Middle frontal gyrus (tissue), 1 donor: ENCODE data around the gene DCAF5.
"Not testable (repeated sequence)": the region's sequence is repeated elsewhere in the genome, so short reads cannot be mapped to it uniquely, and the experiment has no call there.

Experiments used
- DNase-seq: peaks from one replicate; pipeline ENCODE4 v3.0.0-alpha.2; 2015; ENCODE audit warnings: low spot score; ENCODE audit errors: extremely low spot score

Gene DCAF5

DNA sequence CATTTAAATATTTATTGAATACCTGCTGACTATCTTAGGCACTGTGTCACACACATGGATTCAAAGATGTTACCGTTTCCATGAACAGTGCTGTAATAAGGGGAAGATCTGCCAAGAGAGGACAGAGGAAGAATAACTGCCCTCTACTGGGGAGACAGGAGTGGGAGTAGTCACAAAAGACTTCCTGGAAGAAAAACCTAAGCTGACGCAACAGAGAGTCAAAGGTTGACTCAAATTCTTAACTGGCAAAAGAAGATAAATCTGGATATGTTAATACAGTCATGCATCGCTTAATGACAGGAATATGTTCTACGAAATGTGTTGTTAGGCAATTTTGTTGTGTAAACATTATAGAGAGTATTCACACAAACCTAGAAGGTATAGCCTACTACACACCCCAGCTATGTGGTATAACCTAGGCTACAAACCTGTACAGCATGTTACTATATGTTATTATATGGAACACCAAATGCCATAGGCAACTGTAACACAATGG lies 51.5 kb downstream of the DCAF5 start:
- DNase-seq = no peak

GRCh38 chr14:69097974-69098373 lies 54.9 kb downstream of the DCAF5 start:
- no peak for DNase-seq

DNA sequence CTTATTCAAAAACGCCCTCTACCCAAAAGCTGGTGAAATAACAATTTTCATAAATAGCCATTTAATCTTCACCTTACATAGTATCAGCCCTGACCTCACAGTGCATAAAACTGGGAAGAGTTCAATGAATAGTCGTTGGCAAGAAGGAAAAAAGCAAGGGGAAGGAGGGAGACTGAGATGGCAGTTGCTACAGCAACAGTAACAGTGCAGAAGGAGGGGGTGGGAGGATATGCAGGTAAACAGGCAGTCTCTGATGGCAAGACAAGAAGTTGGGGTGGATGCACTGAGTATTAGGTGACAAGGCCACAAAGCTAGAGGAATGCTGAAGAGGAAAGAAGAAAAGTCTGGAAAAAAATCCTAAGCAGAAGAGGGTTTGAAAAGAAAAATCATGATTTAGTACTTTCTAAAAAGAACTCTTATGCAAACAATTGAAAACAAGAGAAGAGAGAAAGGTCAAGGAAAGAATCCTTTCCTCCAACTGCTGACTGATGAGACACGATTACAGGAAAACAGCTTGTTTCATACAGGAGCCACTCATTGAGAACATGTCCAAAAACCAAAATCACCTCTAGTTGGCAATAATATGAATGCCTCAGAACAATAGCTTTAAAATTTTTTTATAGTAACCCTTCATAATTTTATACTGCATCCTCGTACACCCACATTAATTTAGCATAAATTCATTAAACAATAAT lies 56.0 kb downstream of the DCAF5 start:
- DNase-seq = no peak

GRCh38 chr14:69096246-69096645 lies 56.7 kb downstream of the DCAF5 start:
- no peak for DNase-seq

DNA sequence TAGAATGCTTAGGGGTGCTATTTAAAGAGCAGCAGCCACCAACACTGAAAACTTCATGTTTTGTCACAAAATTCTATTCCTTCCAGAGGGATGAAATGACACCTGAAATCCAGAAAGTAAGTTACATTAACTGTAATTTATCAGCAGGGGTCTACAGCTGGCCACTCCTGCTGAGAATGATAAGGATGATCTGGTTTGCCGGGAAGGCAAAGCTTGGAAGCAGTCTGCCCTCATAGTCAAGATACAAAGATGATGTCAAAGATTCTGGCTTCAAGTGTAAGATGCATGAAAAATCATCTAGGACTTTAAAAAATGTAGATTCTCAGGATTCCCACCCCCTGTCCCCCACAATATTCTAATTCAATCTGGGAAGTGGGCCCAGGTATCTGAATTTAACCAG lies 58.4 kb downstream of the DCAF5 start:
- DNase-seq = no peak

DNA sequence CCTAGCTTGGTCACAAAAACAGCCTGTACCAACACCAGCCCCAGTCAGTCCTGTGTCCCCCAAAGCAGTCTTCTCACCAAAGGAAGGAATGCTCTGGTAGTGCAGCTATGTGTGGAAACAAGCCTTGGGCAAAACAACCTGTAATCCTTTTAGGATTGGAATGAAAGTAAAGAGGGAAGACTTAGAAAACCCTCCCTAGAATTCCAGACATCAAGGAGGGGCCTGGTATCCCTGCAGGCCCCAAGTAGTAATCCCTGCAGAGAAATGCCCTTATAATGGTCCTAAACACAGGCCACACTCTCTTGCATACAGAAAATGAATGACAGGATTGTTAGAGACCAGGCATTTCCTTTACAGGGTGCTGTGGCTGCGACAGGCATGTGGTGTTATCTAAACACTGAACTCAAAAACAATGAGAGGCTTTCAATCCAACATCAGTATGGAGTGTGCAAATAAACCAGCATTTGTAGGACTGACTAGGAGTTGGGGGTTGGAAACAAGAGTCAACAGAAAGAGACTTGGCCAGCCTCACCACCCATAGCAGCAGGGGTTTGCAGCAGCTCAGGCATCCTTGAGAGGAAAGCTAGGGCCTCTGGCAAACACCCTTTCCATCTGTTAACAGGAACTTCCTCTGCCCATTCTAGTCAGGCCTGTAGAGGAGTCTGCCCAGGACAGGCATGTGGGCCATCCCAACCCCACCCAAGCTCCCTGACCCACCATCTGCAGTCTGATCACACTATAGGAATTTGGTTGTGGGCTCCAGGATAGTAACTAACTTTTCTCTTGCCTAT lies 59.1 kb downstream of the DCAF5 start:
- DNase-seq = peak; percentile 60

- DNase-seq = no peak
These were observed 60.0 kb downstream of the DCAF5 start for GRCh38 chr14:69092840-69093422.

DNA sequence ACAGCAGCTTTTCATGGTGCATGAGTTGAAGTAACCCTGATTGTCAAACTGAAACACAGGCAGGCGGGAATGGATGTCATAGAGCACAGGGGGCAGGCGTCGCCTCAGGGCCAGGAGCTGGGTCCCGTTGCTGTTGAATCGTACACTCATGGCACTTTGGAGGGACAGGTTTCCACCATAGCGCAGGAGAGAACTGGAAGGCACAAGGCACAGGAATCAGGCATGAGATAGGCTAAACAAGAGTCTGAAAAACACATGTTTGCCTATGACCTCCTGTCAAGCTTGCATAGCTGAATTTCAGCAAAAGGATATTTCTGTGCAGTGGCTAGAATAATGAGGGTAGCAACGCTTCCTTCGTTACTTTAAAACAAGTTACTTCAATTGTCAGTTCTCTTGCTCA lies 61.2 kb downstream of the DCAF5 start:
- DNase-seq = no peak

DNA sequence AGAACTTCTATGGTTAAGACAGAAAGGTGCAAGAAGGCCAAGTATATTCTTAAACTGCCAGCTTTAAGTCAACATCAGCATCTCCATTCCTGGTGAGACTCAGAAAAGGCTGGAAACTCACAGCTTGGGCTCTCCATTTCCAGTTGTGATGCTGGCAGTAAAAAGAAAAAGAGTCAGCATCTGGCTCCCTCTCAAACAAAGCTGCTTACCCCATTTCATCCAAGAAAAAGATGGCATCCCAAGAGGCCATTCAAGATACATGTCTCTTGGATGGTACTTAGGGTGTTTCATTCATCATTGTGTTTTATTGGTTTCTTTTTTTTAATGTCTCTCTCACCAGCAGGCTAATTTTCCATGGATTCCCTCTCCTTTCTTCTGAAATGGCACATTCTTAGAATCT lies 61.9 kb downstream of the DCAF5 start:
- DNase-seq = no peak

- DNase-seq = no peak
These were observed 62.6 kb downstream of the DCAF5 start for GRCh38 chr14:69090187-69090789.

DNA sequence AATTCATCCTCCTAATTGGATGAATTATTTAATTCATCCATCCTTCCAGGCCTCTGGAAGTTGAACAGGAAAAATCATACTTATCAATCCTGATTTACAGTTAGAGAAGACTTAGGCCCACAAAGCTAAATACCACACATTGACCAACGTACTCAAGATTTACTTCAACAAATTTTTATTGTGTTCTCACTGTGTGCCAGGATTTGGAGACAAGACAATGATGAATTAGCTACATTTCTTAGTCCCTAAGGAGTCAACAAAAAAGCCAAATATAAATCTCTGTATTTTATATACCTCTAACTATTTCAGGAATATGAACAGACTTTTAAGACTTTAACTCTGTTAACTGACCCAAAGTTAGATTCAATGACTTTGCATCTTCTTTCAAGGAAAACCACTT lies 63.9 kb downstream of the DCAF5 start:
- no peak for DNase-seq

GRCh38 chr14:69088586-69088985 lies 64.3 kb downstream of the DCAF5 start:
- no peak for DNase-seq

DNA sequence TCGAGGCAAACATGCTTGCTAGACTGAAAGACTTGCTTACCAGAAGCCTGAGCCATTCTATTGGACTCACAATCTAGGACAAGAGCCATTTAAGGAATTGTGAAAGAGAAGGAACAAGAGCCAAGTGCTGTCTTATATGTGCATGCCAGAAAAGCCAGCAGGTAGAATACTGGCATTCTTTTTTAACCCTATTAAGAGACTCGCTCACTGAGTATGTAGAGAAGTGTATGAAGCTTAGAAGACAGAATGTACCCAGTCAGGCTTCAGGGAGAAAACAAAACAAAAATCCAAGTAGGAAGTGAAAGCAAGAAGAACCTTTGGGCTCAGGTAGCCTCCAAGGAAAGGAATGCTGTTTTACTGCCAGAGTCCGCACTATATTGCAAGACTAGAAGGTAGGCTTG lies 65.9 kb downstream of the DCAF5 start:
- no peak for DNase-seq

- no peak for DNase-seq
These were observed 66.4 kb downstream of the DCAF5 start for GRCh38 chr14:69086537-69086936.

DNA sequence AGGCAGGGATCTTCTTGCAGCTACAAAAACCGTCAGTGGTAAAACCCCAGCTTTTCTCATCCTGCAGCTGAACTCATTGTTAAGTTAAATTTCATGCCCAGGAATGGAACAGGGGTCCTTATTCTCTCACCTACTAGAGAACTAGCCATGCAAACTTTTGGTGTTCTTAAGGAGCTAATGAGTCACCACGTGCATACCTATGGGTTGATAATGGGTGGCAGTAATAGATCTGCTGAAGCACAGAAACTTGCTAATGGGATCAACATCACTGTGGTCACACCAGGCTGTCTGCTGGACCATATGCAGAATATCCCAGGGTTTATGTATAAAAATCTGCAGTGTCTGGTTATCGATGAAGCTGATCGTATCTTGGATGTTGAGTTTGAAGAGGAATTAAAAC lies 68.9 kb downstream of the DCAF5 start:
- no peak for DNase-seq

DNA sequence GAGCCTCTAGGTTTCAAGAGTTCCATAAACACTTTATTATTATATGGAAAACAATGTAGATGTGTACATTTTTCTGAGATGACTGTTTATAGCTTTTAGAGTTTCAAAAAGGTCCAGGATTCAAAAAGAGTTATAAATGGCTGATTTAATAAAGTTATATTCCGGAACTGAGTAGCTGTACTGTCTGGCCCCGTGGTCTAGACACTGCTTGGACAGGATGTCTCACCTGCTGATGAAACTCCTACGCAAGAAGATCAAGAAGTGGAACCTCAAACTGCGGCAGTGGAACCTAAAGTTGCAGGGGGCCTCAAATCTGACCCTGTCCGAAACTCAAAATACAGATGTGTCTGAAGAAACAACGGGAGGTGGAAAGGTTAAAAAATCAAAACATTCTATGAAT lies 69.7 kb downstream of the DCAF5 start:
- DNase-seq = no peak

DNA sequence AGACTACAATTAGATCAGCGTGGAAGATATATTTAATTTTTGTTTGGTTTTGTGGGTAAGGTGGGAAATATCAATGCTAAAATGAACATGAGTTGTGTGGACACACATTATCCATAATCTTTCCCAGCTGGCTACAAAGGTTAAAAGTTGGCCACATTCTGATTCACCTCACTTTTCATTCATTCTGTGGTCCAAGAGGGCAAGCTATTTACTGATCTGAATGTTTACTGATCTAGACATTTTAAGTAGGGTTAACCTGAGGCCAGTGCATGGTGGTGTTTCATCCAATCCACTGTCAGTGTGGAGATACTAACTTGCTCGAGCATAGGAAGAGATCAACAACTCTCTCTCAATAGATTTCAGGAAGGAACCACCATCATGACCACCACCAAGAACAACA lies 71.6 kb downstream of the DCAF5 start:
- DNase-seq = no peak

GRCh38 chr14:69079747-69080146 lies 73.2 kb downstream of the DCAF5 start:
- DNase-seq = no peak

DNA sequence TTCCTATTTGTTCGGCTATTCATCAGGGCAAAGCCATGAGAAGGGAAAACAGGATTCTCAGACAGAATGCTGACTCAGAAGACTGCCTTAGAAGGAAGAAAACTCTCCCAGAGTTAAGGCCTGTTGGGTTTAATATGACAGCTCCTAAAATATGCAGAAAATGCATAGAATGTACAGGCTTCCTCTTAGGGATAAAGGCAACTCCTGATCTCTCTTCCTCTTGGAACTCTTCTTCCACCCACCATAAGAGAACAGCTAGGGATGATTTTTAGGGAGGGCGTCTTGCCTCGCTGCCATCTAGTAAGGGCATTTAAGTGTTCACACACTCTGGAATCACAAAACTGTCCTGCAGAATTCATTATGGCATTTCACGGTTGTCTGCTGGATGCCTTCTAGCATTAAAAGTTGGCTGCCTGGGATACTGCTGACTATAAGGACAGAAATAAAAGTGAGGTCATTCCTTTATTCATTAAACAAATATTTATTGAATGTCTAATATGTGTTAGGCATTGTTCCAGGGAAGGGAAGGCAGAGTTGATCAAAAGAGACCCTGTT lies 73.7 kb downstream of the DCAF5 start:
- DNase-seq = no peak

DNA sequence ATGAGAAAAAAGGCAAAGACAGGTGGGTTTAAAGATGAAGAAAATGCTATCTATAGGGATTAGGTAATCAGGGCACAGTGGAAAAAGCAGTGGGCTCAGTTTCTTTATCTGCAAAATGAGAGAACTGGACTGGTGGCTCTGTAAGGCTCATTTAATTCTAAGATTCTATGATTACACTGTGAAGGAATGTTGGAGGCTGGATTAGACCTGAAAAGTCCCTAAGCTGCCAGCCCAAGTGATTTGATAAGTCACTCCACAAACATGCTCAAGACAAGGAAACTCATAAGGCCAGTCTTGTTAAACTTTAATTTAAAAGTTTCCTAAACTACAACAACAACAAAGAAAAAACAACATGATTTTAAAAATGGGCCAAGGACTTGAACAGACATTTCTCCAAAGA lies 75.1 kb downstream of the DCAF5 start:
- DNase-seq = no peak

DNA sequence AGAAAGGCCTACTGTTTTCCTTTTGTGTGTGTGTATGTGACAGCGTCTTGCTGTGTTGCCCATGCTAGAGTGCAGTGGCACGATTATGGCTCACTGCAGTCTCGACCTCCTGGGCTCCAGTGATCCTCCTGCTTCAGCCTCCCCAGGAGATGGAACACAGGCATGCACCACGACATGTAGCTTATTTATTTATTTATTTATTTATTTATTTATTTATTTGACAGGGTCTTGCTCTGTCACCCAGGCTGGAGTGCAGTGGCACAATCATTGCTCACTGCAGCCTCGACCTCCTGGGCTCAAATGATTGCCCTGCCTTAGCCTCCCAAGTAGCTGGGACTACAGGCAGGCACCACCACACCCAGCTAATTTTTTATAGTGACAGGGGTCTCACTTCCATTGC lies 75.7 kb downstream of the DCAF5 start:
- DNase-seq = not testable (repeated sequence)

DNA sequence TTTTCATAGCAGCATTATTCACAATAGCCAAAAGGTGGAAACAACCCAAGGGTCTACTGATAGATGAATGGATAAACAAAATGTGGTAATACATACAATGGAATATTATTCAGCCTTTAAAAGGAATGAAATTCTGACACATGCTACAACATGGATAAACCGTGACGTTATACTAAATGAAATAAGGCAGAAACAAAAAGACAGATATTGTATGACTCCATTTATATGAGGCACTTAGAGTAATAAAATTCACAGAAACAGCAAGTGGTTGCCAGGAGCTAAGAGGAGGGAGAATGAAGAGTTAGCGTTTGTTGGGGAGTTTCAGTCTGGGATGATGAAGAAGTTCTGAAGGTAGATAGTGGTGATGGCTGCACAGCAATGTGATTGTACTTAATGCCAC lies 76.6 kb downstream of the DCAF5 start:
- DNase-seq = no peak
